WTC11 (cell line): Measurements from ENCODE around the gene TBC1D22B.

Source experiments
- CBFB ChIP-seq: sonication (generic); formaldehyde crosslinking; IDR thresholded peaks from 2 replicates; pipeline ENCODE4 v1.8.1; 2022; ENCODE audit warnings: mild to moderate bottlenecking, low read depth, missing genetic modification reagents
- CREM ChIP-seq: sonication (generic); formaldehyde crosslinking; IDR thresholded peaks from 2 replicates; pipeline ENCODE4 v1.8.1; 2022; ENCODE audit warnings: mild to moderate bottlenecking, missing genetic modification reagents, moderate library complexity
- CTCF ChIP-seq: fragments of 200-600 bp; IDR thresholded peaks from 2 replicates; pipeline ENCODE4 v1.8.0; 2022; ENCODE audit warnings: antibody characterized with exemption
- NR3C1 ChIP-seq: sonication (generic); formaldehyde crosslinking; conservative IDR thresholded peaks from 2 replicates; pipeline ENCODE4 v1.8.1; 2023; ENCODE audit warnings: low read depth, mild to moderate bottlenecking, missing genetic modification reagents

- TF ChIP-seq NR3C1 (CRISPR knock-in tag): no peak
- TF ChIP-seq CTCF: no peak
- TF ChIP-seq CREM (CRISPR knock-in tag): no peak
- TF ChIP-seq CBFB (CRISPR knock-in tag): no peak
Observed at GRCh38 chr6:37323580-37323979, 66.0 kb downstream of the TBC1D22B start.
